GM21786 (cell line): ENCODE data around the gene HNRNPUL1.
"Not testable (repeated sequence)": the region's sequence is repeated elsewhere in the genome, so short reads cannot be mapped to it uniquely, and the experiment has no call there.

Source experiments
- ATAC-seq: cut with Tn5 transposase; IDR thresholded peaks from one replicate; pipeline ENCODE4 v1.9.1; 2021; ENCODE audit not compliant: unreplicated experiment

The HNRNPUL1 gene

DNA sequence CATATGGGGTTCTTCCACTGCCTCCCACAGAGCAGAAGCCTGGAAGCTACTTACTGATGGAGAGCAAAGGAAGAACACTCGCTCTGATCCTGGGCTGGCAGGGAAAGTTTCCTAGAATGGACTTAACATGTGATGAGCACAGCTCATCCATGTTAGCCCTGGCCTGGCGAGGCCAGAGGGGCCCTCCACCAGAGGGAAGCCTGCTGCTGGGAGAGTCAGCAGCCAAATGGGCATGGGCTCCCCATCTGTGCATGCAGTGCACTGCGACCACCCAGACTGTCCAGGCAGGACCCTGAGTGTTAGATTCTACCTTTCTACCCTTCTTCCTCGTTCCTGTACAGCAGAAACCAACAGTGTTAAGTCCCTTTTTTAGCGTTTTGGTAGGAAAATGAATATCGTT lies 8.9 kb downstream of the HNRNPUL1 start:
- no peak for ATAC-seq

DNA sequence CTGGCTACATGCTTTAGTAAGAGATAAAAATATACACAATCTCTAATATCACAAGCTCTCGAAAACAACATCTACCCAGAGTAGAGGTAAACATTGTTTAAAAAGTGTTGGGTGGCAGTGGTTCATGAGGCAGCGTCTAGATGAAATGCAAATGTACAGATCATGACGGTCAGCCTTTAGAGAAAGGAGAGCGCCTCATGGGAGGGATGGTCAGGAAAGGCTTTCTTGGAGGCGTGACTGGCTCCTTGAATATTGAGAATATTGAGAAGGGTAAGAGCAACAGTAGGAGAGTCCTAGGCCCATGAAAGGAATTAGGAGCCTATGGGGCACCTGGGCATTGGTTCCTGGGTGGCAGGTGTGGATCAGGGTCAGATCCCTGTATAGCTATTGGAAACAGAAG lies 10.6 kb downstream of the HNRNPUL1 start:
- ATAC-seq: no peak

DNA sequence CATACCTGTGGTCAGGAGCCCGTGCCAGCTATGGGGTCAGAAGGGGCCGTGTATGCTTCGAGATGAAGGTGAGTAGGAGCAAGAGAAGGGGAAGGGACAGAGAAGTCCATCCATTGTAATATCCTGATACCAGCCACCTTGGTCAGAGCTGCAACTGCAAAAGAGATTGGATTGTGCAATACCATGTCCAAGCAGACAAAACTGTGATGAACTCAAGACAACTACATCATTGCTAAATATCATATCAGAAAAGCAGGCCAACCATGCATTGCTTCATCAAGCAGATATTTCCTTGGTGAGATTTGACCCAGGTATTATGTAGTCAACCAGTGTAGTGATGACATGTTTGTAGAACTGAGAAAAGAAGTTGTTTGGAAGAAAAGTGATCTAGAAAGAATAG lies 12.1 kb downstream of the HNRNPUL1 start:
- no peak for ATAC-seq

DNA sequence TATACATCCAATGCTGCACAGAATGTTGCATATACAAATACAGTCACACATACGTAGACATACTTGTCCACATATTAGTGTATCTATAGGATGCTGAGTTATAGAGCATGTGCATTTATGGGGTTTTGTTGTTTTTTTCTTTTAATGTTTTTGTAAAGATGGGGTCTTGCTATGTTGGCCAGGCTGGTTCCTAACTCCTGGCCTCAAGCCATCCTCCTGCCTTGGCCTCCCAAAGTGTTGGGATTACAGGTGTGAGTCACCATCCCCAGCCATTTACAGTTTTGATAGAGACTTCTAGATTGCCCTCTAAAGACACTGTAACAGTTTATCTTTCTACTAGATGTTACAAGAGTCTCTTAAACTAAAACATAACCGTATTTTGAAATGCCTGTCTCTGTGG lies 14.3 kb downstream of the HNRNPUL1 start:
- ATAC-seq: no peak

DNA sequence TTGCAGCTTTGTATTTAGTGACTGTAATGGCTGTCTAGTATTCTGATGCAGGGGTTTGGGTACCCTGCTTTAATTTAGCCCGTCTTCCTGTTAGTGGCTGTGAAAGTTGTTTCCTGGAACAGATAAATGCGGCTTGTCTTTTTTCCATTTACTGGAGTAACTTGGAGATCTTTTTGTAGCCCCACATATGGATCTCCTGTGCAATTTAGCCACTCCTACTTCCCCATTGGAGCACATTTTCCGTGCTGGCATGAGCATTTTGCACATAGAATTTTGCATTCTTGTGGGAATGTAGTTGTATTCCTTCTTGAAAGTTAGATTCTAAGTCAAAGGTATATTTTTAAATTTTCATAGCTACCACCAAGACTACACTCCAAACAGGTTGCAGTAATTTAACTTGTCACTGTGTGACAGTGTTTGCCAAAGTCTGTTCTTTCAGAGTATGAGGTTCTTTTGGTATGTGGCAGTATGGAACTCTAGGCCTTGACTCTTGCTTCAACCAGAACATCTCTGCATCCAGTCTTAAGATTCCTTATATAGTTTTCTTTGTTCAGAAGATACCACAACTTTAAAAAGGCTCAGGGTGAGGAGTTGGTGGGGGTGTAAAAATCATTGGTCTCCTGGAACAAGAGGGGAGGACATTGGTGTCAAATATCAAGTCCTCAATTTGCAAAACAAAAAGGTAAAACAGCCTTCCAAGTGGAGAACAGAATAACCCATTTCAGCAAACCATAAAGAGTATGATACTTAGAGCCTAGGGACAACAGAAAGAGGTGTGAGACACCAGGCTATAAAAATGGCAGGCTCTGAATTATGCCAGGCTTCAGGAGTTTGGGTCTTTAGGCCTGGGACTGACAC lies 24.7 kb downstream of the HNRNPUL1 start:
- ATAC-seq: no peak

DNA sequence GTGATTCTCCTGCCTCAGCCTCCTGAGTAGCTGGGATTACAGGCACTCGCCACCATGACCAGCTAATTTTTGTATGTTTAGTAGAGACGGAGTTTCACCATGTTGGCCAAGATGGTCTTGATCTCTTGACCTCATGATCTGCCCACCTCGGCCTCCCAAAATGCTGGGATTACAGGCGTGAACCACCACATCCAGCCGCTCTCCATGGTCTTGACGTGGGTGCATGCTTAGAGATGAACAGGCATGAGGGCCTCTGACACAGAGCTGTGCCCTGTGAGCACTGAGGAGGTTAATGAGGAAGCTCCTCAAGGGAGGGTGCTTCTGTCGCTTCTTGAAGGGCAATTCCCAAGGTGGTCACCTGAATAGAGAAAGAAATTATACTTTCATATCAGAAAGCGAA lies 25.6 kb downstream of the HNRNPUL1 start:
- not testable (repeated sequence) for ATAC-seq

DNA sequence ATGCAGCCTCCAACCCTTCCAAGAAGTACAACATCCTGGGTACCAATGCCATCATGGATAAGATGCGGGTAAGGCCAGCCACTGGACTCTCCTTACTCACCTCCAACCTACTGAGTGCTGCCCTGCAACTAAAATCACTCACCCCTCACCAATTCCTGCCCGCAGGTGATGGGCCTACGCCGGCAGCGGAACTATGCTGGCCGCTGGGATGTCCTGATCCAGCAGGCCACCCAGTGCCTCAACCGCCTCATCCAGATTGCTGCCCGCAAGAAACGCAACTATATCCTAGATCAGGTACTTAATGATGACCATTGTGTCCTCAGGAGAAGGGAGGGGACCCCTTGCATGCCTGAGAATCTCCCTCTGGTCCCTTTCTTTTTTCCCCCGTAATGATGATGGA lies 30.2 kb downstream of the HNRNPUL1 start:
- no peak for ATAC-seq

DNA sequence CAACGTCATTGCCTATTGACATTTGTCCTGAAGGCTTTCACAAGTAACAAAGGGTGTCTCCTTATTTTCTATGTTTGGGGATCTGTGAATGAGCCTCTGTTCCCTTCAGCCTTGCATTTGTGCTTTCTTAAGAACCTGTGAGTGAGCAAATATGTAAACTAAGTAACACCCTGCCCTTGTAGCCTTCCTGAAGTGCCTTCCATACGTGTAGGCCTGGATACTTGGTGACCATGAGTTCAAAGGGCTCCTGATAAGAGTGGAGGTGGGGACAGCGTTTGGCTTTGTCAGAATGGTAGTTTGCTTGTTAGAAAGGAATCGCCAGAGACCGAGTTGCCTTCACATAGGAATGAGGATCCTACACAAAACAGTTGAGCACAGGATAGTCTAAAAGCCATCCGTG lies 31.3 kb downstream of the HNRNPUL1 start:
- no peak for ATAC-seq

DNA sequence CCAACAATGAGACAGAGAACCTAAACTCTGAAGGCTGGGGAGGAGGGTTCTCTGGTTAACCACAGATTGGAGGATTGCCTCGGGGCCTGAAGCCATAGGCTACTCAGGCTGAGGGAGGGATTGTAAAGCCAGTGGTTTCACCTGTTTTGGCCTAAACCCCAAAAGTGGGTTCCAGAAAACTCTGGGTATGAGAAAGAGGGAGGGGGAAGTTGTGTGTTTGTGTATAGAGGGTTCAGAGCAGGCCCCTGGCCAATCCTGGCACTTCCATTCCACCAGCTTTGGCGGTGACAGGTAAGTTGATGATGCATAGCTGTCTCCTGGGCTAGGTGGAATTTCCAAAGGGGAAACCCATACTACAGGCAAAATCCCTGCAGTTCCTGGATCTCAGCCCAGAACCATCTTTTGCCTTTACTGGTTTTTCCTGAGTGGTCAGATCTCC lies 32.3 kb downstream of the HNRNPUL1 start:
- no peak for ATAC-seq

DNA sequence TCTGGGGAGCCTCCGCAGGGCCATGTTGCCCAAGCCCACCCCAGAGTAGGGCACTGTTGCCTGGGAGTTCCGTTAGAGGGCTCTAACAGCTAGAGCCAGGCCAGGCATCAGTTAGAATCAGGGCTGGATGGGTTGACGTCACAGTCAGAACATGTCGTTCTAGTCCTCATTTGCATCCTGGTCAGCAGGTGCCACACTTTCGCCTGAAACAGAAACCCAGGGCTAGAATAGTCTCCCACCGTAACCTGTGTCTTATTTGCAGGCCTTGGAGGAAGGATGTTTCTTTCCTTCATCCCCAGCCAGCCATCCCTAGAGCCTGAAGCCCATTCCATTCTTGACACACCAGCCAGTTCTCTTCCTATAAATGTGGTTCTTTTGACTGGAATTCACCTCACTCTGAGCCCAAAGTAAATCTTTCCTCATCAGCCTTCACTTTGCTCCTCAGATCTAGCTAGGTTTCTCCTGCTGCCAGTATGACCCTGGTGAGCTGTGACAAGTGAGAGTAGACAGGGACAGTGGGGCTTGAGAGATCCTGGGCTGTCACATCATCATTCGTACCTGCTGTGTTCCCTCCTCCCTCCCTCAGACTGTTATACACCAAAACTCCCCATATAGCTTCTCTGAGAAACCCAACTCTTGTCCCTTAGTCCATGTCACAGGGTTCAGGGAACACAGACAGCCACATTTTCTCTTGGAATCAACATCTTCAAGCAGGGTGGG lies 33.6 kb downstream of the HNRNPUL1 start:
- peak; percentile 71 for ATAC-seq

DNA sequence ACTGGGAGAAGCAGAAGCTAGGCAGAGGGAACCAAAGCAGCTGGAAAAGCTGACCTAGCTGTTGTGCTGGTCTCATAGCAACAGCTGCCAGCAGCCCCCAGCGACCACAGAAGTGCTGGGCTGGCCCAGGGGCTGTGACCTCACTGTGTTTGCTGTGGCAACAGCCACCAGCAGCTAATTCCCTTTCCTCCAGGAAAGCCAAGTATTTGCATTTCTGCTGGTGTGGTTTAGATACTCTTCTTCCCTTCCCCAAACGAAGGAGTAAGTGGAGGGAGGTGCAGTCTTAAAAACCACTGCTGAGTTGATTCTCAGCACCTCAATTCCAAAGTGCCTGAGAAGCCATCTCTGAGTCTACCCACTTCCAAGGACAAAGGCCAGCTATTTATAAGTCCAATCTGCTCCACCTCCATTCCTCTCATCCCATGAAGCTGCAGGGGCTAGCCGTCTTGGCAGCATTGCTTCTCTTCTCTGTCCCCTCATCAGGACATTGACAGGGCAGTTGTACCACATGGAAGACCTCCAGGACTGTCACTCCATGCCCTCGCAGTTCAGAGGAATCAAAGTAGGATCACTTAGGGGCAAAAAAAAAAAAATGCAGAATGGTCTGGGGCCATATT lies 34.3 kb downstream of the HNRNPUL1 start:
- ATAC-seq: no peak

DNA sequence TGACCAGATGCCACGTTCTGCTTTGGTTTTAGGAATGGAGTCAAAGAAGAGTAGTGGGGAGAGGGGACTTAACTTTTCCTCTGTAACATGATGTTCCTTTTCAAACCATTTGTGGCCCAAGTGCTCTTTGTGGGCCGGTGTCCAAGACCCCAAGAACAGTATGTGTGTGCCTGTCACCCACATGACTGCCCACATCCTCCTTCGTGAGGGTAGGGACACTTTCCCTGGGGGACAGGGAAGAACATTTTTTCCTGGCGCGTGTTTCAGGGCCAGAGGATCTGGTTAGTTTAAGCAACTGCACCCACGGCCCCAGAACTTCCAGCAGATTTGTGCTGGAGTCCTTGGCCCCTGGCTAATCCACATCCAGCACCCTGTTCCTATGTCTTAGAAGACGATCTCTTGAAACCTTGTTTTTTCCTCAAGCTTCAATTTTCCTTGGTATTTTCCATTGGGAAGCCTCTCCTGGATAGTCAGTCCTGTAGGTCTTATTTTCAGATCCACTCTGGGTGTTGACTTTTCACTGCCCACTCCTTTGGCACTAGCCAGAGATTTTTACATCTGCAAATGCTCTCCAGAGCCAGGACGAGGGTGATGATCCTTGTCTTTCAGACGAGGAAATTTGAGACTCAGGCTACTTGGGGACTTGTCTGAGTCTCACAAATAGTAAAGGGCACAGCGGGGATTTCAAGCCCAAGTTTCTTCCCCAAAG lies 35.0 kb downstream of the HNRNPUL1 start:
- ATAC-seq: no peak

DNA sequence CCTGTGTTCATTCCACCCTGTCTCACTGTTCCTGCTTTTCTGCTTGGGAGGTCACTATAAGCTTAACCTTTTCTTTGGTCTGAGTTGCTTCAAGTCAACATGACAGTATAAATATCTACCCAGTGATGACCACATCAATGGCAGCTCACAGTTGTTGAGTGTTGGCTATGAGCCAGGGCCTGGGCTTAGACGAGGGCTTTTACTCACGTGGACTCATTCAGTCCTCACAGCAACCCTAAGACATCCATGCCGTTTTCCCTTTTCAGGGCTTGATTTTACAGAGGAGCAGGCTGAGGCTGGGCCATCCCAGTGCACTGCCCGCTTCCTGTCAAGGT lies 35.5 kb downstream of the HNRNPUL1 start:
- ATAC-seq: no peak

DNA sequence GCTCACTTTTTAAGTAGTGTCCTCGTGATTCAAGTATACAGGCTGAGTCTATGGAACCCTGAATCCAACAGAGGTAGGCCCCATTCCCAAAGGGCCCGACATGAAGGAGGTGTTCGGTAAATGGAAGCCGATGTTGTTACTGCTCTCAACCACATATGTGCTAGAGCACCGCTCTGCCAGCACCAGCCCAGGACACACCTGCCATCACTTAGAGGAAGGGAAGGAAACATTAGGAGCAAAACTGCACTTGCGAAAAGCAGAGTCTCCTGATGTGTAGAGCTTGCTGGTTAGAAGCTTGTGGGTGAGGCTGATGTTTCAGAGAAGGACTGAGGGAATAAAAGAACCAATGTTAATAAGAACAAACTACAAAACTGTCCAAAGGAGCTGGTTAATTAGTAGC lies 36.4 kb downstream of the HNRNPUL1 start:
- no peak for ATAC-seq

DNA sequence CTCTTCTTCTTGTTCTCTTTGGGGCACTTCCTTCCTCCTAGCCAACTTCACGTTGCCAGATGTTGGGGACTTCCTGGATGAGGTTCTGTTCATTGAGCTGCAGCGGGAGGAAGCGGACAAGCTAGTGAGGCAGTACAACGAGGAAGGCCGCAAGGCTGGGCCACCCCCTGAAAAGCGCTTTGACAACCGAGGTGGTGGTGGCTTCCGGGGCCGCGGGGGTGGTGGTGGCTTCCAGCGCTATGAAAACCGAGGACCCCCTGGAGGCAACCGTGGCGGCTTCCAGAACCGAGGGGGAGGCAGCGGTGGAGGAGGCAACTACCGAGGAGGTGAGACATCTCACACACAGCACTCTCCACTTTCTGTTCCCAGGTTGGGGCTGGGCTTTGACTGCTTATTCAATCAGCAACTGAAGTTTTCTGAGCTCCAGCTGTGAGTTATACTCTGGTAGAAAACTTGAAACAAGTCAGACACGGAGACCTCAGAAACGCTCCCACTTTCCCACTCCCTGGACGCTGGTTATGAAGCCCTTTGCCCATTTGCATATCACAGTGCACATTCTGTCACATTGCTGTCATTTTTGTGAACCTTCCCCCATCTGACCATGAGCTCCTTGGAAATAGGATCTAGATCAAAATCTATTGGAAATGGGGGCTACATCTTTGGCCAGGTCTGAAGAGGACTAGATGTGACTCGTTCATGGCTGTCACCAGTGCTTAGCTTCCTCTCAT lies 38.6 kb downstream of the HNRNPUL1 start:
- no peak for ATAC-seq

DNA sequence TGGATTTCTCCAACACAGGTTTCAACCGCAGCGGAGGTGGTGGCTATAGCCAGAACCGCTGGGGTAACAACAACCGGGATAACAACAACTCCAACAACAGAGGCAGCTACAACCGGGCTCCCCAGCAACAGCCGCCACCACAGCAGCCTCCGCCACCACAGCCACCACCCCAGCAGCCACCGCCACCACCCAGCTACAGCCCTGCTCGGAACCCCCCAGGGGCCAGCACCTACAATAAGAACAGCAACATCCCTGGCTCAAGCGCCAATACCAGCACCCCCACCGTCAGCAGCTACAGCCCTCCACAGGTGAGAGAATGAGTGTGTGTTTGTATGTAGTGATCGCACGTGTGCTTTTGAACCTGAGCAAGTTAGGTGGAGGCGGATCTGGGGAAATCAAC lies 39.8 kb downstream of the HNRNPUL1 start:
- ATAC-seq: no peak

DNA sequence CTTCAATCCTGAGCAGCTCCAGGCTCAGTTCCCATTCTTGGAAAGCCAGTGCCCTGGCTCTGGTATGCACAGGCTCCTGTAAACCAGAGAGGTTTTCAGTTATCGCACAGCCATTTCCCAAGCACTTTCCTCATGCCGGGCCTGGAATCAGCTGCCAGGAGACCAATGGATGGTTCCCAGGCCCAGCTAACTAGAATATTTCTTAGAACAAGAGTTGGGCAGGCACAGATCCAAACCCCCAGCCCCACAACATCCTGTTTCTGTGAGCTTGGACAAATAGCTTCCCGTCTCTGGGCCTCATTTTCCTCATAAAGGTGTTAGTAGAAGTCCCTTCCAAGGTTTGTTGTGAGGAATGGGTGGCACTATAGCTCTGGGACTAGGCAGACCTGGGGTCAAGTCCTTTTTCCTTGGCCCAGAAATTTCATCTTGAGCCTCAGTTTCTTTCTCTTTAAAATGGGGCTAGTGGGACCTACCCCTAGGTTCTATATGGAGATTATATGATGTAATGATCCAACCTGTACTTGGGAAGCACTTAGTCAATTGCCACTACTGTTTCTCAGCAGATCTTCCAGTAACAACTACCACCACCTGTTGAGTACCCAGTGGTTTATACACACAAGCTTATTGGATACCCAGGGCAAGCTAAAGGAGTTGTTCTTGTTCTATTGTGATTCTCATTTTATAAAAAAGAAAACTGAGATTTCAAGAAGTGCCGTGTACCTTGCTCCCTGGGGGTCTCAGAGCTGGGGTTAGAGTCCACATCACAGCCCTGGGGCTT lies 40.7 kb downstream of the HNRNPUL1 start:
- ATAC-seq: no peak

DNA sequence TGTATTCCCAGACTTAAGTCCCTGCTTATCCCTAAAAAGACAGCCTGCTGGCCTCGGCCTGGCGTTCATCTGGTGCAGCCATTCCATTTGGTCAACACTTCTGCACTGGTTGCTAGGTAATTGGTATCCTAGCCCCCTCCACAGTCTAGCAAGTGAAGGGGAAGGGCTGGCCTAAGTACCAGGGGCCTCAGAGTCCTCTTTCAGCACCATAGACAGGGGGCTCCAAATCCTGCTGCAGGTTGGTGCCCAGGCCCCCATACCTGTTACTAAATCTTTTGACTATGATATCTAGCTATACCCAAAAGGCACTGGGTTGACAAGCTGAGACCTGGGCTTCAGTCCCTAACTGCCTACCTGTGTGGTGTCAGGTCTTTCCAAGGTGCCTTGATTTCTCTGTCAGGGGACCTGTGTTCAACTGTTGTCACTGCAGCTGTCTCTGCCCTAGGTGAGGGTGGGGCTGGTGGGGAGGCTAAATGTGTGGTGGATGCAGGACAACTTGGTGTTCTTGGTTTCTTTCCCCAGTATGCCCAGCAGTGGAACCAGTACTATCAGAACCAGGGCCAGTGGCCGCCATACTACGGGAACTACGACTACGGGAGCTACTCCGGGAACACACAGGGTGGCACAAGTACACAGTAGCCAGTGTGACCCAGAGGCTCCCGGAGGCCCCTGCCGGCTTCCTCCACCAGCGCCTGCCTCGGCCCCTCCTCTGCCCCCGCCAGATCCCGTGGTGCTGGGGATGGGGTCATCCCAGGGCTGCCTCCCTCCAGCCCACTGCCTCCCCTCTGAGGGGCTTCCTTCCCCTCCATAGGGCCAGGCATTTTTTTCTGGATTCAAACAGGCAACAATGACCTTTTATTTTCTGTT lies 42.0 kb downstream of the HNRNPUL1 start:
- ATAC-seq: no peak
